IPS-NIHi11 (cell line): ENCODE measurements around the gene MKKS.
A peak's percentile ranks its signal among the peaks of the same experiment; 100 is the strongest.

Source experiments
- DNase-seq: peaks from one replicate; pipeline ENCODE4 v3.0.0; 2012; ENCODE audit warnings: mixed read lengths, low spot score

MKKS gene

DNA sequence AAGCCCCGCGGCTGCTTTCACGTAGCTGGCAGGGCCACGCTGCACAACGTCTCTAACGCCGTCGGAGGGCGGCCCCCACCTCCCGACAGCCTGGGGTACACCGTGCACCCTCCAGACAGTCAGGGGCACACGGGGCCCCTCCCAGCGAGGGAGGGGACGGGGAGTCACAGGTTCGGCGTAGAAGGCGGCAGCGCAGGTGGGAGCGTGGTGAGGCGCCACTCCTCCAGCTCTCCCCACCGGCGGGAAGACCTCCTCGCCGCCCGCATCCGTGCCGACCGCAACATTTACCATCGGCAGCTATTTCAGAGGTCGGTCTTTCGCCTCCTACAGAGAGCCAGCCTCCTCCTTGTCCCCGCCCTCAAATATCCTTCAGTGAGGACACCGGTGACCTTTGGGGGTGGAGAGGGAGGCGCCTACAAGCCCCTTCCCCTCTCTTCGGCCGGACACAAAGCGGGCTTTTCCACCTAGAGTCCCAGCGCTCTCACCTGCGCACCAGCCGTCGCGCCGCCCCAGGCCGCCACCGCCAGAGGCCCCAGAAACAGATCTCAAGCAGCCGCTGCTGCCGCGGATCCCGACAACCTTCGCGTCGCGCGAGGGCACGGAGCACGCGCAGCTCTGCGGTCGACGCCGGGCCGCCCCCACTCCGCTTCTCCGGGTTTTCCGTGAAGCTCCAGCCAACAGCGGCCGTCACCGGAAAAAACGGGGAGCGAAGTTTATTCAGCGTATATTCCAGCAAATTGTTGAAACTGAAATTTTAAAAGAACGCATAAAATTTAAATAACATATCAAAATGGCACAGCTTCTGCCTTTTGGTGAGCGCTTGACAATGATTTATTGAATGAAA, at the start of gene MKKS:
Gene MKKS (minus strand): TSS at position 600 of the 844 bp plus-strand sequence. CDS start 20,708 bp downstream, outside the sequence.
- DNase-seq = peak; percentile 86

DNA sequence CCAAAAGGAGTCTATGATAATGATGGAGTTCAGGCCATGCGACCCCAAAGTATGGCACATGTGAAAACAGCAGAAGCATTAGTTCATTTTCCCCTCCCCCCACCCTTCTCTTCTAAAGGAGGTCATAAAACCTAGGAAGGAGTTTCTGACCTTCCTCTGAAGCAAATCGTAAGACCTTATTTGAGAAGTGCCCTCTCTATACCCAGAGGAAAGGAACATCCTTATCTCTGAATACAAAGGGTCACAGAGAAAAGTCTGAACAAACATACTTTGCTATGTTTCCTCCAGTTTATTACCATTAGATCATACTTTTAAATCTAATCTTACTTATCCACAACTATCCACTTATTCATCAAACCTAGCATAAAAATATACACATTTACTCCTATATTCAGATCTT, 49.7 kb upstream of the MKKS start:
- DNase-seq = no peak

- no peak for DNase-seq
Observed at GRCh38 chr20:10481676-10482075, 47.7 kb upstream of the MKKS start.

GRCh38 chr20:10478930-10479329, 44.9 kb upstream of the MKKS start:
- DNase-seq = no peak

- DNase-seq = no peak
Observed at GRCh38 chr20:10478205-10478604, 44.2 kb upstream of the MKKS start.

GRCh38 chr20:10476319-10476724, 42.3 kb upstream of the MKKS start:
- no peak for DNase-seq

- no peak for DNase-seq
Observed at GRCh38 chr20:10475225-10475624, 41.2 kb upstream of the MKKS start.

DNA sequence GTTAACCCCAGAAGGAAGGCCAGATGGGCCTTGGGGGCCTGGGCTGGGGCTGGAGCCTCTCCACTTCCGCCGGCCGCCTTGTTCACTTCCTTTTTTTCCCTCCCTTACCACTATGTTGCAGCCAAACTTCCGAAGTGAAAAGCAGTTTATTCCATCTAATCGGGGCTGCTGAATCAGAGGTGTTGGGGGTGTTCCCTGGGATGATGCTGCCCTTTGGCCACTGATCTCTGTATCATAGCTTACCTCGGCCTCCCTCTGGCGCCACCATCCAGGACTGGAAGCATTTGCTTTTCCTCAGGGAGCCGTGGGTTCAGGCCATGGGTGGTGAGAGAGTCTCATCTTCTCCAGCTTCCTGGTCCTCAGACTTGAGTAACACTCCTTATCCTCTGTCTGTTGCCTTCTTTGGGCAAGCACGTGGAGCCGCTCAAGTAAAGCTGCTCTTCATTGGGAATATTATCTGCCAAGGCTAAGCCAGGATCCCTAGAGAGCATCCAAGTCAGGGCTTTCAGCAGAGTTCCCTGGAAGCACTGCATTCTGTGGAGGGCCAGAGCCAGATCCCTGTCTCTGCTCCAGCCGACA, 40.7 kb upstream of the MKKS start:
- DNase-seq = no peak

DNA sequence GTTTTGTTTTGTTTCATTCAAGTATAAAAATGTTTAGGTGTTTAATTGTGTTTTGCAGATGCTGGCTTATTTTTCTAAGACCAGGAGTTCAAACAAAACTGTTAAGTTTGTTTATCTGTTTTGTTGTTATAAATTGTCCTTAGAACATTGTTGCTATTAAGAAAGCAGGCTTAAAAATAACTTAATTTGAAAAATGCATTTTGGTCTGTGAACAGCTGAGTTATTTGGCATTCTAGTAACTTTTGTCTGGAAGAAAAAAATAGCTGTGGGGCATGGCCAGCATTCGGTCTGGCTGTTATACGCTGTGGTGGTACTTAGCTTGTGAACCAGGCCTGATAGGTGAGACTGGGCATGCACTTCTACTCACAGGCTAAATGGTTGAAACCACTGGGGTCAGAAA, 38.8 kb upstream of the MKKS start:
- no peak for DNase-seq

GRCh38 chr20:10470276-10470675, 36.3 kb upstream of the MKKS start:
- DNase-seq = no peak

DNA sequence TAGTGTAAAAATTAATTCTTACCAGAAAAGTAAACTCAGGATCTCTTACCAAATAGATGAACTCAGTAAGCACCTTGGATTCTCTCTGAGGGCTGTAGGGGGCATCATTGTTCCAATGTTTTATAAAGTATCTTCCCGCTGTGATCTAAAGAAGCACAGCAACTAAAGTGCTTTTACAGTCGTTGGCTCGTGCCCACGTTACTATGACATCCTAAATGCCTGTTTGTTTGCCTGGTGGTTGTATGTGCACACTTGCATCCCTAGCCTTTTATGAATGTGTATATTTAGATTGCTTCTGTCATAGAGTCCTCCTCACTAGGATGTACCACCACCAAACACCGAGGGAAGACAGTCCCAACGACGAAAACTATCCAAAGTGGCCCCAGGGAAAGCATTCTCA, 35.6 kb upstream of the MKKS start:
- DNase-seq = peak; percentile 52

DNA sequence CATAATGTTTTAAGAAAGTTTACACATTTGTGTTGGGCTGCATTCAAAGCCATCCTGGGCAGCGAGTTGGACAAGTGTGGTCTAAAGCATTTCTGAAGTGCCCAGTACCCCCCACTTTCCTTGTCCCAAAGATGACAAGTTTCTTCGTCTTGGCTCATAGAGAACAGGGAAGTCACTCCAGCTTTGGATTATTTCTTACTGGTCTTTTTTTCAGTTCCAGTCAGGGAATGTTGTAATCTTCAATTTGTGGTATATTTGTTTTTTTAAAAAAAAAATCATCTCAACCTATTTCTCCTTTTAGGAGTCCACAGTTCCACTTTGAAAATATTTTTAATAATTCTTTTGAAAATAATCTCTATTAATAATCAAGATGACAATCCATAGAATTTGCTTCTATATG, 35.0 kb upstream of the MKKS start:
- no peak for DNase-seq

GRCh38 chr20:10468340-10468845, 34.4 kb upstream of the MKKS start:
- no peak for DNase-seq

- no peak for DNase-seq
Observed at GRCh38 chr20:10467681-10468339, 33.8 kb upstream of the MKKS start.

DNA sequence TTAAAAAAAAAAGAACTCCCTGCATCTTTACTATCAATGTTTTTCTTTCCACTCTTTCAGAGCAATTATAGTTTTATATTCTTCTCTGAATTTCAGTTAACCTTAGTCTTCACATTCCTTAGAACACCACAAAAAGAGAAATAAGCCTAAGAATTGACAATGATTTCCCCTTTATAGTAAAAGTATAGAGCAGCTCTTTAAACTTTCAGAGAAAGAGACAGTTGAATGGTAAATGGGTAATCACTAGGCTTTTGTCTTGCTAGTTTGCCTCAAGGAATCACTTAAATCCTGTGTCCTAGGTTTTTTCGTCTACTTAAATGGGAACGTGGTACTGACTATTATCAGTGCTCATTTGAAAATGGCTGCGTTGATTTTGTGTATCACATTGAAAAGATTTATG, 32.8 kb upstream of the MKKS start:
- DNase-seq = no peak

- DNase-seq = peak; percentile 55
Observed at GRCh38 chr20:10466325-10466724, 32.3 kb upstream of the MKKS start.

- DNase-seq = no peak
Observed at GRCh38 chr20:10465135-10465534, 31.1 kb upstream of the MKKS start.

GRCh38 chr20:10463622-10464021, 29.6 kb upstream of the MKKS start:
- no peak for DNase-seq

DNA sequence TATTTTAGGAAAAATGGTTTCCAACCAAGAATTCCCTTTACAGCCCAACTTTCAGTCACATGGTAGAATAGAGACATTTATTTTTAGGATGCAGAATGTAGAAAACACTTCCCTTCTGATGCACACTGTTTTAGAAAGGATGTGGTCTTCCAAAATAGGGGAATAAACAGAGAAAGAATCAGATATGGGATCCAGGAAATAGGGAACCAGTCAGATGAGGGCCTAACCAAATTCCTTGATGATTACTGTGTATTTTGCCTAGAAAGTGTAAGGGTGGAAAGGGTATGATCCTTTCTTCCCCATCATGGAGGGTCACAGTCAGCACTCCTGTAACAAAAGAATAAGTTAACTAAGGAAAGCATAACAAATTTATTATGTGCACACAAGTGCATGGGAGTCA, 28.5 kb upstream of the MKKS start:
- DNase-seq = no peak

DNA sequence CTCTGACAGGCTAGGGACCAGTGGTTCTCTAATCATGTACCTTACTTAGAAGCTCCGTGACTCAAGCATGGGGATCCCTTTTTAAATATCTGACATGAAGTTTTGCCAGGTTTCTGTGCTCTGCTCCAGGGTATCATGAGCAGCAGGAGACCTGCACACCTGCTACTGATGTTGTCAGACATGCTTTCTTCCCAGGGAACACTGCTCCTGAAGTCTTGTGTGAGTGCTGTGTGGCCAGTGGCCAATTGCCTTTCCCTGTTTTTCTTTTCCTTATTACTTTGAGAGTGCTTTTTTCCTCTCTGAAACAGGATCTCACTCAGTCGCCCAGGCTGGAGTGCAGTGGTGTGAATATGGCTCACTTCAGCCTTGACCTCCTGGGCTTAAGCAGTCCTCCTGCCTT, 27.5 kb upstream of the MKKS start:
- DNase-seq = no peak

DNA sequence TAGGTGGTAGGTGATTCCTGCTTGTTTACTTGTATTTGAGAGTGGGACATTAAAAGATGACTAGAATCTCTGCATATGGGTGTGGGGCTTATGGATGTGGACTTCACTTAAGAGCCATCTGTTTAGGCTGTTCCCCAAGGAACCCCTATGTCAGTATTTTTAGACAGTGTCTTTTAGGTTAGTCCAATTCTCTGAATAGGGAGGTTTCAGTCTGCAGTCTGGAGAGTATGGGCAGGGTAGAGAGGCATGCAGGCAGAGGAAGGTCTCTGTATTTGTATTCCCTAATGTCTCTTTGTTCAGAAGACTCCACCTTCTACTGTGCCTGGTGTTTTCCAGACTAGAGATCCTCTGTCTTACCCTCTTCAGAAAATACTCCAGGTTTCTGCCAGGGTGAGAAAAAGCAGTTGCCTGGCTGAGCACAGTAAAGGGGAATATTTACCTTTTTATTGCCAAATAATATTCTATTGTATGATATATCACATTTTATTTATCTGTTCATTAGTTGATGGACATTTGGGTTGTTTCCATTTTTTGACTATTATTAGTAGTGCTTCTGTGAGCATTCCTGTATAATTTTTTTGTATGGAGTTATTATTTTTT, 20.2 kb upstream of the MKKS start:
- DNase-seq = no peak

DNA sequence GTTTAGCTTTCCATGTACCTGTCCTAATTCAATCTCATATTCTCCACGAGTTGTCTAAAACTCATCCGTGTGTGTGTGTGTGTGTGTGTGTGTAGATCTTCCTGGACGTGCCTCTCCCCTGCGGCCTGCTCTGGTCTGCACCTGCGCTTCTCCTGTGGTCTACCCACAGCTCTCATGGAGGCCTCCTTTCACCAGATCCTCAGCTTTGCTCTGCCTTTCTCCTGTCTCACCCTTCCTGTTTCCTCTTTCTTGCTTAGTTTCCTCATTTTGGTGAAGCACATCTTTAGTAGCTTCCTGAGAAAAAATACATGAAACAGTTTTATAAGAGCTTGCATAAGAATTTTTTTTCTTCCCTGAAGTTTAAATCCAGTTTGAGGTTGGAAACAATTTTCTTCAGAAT, 19.2 kb upstream of the MKKS start:
- no peak for DNase-seq

DNA sequence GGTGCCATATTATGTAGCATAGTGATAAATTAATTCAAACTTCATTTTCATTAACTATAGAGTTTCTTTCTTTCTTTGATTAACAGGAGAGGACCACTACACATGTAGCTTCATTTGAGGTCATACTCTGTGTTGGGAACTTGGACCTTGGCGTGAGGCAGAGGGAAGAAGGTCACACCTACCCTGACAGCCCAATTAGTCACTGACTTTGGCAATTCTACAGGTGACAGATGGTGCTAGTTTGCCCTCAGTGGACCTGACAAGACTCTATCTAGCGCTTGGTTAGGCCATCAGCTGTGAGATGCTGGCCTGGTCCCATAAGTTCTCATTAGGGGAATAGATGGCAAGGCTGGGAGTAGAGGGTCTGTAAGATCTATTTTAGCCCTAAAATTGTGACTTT, 15.2 kb upstream of the MKKS start:
- no peak for DNase-seq
